Measurements from ENCODE around the gene CTR9.

The CTR9 gene

DNA sequence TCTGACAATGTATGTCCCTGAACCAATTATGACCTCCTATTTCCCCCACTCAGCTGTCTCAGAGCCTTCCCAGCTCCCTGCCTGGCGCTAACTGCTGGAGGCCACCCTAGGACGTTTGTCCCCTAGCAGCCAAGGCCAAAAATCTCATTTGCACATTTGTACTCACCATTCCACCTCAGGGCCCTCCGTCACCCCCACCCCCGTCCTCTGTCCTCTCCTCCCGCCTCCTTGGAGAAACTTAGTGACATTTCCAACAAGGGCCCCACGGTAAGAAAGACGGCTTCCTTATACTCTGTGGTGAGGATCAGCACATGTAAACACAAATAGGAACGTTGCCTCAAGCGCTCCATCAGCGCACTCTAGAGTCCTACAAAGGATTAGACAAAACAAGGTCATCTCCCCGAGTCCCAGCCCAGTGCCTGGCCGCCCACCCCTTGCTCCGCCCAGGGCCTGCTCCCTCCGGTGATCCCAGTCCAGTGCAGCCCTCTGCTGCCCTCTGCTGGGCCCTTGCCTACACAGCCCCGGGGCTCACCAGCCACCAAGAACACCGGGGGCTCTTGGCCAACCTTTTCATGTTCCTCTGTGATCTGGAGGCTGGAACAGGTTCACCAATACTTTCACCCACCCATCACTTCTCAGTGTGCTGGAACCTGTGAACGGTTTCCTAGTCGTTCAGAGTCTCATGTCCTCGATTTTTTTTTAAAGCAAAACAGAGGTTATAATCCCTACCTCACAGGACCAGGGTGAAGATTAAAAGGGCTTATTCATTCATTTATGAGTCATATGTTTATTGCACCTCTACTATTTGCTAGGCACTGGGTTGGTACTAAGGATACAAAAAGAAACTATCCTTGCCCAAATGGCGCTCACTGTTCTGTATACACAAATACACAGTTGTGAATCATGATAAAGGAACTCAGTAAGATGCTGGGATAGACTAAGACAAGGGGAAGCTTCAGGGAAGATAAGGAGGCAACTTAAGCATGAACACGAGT, 15.3 kb upstream of the CTR9 start:
- H3K4me3 ChIP-seq (ENCODE audit: low read depth, low read length), result peak overlapping the region; percentile 32
- DNase-seq (ENCODE audit: low read depth), result peak; percentile 89

DNA sequence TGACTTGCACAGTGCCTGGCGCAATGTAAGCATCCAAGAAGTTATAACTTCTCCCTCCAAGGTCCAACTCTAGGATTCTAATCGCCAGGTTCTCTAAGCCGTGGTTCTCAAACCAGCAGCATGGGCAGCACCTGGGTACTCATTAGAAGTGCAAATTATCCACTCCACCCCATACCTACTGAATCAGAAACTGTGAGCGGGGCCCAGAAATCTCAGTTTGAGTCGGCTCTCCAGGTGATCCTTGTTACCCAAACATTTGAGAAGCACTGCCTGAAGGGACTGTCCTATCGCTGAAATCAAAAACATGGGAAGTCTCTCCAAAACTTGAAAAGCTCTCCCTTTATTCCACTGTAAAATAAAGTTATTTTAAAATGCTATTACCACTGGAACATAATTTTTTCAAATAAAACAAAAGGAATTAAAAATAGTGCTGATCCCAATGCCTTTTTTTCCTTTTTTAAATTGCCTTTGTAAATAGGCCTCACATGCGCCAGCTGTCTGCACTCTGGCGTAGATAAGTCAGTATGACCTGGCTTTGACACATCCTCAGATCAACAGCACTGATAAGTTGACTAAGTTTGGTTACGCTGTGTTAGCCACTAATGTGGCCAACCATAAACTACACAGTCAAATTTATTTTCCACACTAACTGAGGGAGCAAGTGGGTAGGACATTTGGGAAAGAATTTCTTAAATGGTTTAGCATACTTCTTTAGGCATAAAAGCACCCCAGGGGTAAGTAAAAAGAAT, 8.4 kb upstream of the CTR9 start:
- H3K4me3 ChIP-seq (ENCODE audit: low read depth, low read length), result no peak overlapping the region
- no peak for DNase-seq (ENCODE audit: low read depth)

DNA sequence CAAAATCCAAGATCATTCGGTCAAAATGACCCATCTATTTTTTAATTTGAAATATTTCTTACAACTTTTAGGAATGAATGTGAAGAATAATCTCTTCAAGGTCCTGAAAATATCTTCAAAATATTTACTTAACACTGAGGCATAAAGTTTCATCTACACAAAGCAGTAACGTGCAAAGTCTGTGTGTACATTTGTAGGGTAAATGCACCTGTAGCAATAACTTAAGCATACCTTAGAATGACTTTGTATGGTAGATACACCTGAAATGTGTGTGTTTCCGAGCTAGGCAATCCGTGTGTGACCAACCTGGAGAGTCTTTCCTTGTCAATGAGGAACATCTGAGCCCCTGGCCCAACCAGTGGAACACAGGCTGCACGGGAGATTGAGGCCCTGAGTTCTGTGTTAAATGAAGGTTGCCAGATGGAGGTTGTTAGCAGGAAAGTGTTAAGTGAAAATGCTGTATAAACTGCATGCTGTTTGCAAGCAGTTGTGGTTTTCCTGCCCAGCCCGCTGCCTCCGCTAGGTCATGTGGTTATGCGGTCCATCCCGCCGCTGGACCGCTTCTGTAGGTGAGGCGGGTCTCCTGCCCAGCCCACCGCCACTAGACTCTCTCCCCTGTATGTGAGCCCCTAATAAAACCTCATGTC, 7.6 kb upstream of the CTR9 start:
- no peak overlapping the region for H3K4me3 ChIP-seq (ENCODE audit: low read depth, low read length)
- DNase-seq (ENCODE audit: low read depth), result no peak

DNA sequence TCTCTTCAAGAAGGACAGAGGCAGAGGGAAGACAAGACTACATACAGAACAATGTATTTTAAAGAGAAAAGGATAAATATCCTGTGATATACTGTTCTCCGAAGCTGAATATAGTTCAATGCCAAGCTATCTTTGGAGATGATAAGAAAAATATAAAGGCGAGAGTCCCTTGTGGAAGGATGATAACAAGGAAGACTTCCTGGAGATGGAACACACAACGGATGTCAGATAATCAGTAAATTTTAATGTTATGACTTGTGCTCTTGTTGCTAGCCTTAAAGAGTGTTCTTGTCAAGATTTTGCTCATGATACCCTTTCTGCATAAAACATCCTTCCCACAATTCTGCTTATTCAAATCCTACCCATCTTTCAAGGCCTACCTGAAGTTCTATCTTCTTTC, 6.8 kb upstream of the CTR9 start:
- no peak overlapping the region for H3K4me3 ChIP-seq (ENCODE audit: low read depth, low read length)
- DNase-seq (ENCODE audit: low read depth), result no peak

DNA sequence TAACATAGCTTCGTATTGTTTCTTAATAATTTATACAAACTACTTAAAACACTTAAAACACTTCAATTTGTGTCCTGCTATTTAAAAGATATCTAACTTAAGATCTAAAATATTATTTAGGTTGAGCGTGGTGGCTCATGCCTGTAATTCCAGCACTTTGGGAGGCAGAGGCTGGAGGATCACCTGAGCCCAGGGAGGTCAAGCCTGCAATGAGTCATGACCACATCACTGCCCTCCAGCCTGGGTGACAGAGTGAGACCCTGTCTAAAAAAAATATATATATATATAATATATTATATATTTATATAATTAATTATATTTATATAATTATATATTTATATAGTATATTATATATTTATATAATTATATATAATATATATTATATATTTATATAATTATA, 4.2 kb upstream of the CTR9 start:
- DNase-seq (ENCODE audit: low read depth), result no peak
- no peak overlapping the region for H3K4me3 ChIP-seq (ENCODE audit: low read depth, low read length)

DNA sequence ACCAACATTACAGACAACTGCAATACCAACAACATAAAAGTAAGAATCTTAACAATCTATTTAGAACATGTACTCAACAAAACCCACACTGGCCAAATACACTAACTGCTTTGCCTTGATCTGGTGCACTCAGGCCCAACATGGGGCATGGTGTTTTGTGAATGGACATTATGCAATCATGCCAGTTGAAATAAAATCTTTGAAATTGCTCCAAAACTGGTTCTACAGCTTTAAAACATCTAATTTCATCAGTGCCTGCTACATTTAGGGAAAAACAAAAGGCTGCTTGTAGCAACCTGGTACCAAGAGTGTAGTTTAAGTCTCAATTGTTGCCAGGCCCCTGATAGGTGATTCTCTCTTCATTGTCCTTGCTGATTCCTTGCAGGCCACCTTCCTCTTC, 3.3 kb upstream of the CTR9 start:
- no peak for DNase-seq (ENCODE audit: low read depth)
- H3K4me3 ChIP-seq (ENCODE audit: low read depth, low read length), result no peak overlapping the region

DNA sequence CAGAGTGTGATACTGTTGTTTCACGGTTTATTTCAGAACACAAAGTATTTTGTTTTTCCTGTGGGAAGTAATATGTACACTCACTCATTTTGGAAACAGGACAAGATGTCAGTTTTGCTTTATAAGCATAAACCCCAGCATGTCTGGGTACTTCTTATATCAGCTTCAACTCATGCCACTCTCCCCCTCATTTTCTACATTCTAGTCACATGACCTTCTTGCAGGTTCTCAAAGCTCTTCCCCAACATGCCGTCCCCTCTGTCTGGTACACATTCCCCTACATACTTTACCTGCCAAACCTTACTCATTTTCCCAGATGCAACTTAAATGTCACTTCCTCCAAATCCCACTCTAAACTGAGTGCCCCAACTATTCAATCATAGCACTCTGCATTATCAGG, 1.6 kb upstream of the CTR9 start:
- no peak overlapping the region for H3K4me3 ChIP-seq (ENCODE audit: low read depth, low read length)
- DNase-seq (ENCODE audit: low read depth), result no peak

DNA sequence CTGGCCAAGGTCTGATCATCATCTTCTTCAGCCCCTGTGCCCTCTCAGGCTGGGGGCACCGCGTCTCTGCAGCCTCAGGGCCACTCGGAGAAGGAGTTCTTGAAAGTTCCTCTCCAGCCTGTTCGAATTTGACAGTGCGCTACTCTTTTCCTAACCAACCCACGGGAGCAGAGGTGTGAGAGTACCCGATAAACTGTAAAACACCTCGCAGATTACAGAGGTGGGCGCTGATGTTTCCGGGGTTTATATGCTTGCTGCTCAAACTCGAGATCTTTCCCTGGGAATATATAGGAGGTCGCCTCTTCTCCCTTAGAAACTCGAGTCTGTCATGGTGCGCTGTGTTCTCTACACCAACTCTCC, 515 bp downstream of the CTR9 start:
- no peak for DNase-seq (ENCODE audit: low read depth)

DNA sequence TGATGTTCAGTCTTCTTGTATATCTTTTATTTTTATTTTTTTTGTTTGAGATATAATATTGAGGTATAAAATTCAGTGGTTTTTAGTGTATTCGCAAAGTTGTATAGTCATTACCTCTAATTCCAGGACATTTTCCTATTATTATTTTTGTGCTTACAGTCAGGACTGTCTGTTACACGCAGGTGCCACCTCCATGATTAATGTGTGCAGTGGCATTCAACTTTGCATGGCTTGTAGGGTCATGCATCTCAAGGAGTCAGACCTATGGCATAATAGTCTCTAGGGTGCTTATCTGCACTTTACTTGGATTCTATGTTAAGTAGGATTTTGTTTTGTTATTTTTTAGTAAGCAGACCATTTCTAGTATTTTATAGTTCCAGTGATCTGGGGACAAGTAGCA, 1.0 kb downstream of the CTR9 start:
- H3K4me3 ChIP-seq (ENCODE audit: low read depth, low read length), result peak overlapping the region; percentile 96
- no peak for DNase-seq (ENCODE audit: low read depth)

More for the DNA sequence above, 515 bp downstream of the CTR9 start:
- peak overlapping the region; percentile 96 for H3K4me3 ChIP-seq (ENCODE audit: low read depth, low read length)

DNA sequence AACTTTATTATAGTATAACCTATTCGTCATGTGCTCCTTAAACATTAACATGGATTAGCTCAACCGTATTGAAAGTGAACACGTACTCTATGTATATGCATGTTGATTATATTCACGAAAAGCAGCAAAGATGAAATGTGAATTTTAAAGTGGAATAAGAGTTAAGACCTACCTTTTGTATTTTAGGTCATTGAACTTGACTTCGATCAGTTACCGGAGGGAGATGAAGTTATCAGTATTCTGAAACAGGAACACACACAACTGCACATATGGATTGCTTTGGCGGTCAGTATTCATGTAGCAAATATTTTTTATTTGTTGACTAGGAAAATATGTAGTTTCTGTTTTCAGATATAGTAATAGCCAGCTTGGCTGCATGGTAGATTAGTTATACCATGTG, 1.4 kb downstream of the CTR9 start:
- no peak for DNase-seq (ENCODE audit: low read depth)
- H3K4me3 ChIP-seq (ENCODE audit: low read depth, low read length), result peak overlapping the region; percentile 96

DNA sequence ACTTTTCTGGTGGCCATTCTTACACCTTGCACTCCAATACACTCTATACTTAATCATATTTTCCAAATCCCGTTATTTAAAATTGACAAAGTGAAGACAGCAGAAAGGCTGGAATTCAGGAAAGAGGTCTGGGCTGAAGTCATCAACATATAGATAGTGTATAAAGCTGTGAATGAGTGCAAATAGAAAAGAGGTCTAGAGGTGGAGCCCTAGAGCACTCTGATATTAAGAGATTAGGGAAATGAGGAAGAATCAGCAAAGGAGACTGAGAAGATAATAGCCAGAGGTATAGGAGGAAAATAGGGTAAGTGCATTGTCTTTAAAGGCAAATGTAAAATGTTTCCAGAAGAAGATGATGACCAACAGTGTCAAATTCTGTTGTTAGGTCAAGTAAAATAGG, 7.9 kb downstream of the CTR9 start:
- H3K4me3 ChIP-seq (ENCODE audit: low read depth, low read length), result no peak overlapping the region
- DNase-seq (ENCODE audit: low read depth), result no peak

DNA sequence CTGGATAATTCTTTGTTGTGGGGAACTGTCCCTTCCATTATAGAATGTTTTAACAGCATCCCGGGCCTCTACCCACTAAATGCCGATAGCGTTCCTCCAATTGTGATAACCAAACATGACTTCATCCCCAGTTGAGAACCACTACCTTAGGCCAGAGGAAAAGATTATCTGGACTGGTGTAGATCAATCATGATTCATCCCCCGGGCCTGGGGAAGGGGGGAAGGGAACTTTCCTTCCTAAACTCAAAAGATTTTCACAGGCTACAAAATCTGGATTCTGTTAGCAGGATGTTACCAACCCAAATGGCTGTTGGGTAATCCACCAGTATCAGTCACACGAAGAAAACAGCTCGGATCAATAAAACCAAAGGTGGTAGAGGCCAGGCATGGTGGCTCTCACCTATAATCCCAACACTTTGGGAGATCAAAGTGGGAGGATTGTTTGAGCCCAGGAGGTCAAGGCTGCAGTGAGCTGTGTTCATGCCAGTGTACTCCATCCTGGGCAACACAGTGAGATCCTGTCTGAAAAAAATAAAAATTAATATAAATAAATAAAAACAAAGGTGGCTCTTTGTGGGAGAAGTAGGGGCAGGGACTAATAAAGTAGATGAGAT, 10.1 kb downstream of the CTR9 start:
- DNase-seq (ENCODE audit: low read depth), result no peak
- H3K4me3 ChIP-seq (ENCODE audit: low read depth, low read length), result no peak overlapping the region

DNA sequence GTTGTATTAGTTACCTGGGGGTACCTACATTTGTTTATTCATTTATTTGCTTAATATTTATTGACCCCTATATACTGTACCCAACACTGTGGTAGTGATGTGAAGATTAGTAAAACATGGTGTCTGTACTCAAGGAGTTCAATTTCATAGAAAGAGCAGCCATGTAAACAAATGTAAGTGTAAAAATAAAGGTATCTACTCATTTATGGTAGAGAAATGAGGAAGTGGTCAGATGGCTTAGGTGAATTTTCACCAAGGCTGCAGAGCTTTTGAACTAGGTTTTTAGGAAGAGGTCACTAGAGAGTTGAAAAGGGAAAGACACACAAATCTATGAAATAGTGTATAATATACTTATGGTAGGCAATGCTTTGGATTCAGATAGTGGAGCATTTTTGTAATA, 11.1 kb downstream of the CTR9 start:
- DNase-seq (ENCODE audit: low read depth), result no peak
- H3K4me3 ChIP-seq (ENCODE audit: low read depth, low read length), result no peak overlapping the region

DNA sequence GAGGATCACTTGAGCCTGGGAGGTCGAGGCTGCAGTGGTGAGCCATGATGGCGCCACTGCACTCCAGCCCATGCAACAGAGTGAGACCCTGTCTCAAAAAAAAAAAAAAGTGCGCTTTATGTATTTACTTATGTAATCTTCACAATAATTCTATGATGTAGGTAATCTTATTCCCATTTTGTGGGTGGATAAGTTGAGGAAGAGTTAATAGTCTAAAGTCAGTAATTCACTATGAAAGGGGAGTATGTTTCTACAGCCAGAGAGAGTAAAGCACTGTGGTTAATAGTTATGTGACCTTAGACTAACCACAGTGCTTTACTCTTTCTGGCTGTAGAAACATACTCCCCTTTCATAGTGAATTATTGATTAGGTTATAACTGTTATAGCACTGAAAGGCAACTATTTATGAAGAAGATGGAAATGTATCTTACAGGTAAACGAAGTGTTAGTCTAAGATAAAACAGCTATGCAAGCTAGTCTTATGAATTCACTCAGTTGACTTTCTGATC, 11.9 kb downstream of the CTR9 start:
- DNase-seq (ENCODE audit: low read depth), result no peak
- no peak overlapping the region for H3K4me3 ChIP-seq (ENCODE audit: low read depth, low read length)

DNA sequence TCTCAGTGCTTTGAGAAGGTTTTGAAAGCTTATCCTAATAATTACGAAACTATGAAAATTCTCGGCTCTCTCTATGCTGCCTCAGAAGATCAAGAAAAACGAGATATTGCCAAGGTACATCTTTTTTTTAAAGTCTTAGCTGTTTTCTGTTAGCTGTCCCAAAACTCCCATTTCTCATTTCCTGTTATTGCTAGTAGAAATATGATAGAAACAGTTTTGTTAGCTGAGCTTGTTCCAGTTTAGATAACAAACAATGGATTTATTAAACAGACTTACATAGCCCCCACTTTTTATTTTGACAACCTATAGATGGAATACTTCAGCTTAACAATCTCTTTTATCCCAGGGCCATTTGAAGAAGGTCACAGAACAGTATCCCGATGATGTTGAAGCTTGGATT, 12.7 kb downstream of the CTR9 start:
- H3K4me3 ChIP-seq (ENCODE audit: low read depth, low read length), result no peak overlapping the region
- DNase-seq (ENCODE audit: low read depth), result no peak

DNA sequence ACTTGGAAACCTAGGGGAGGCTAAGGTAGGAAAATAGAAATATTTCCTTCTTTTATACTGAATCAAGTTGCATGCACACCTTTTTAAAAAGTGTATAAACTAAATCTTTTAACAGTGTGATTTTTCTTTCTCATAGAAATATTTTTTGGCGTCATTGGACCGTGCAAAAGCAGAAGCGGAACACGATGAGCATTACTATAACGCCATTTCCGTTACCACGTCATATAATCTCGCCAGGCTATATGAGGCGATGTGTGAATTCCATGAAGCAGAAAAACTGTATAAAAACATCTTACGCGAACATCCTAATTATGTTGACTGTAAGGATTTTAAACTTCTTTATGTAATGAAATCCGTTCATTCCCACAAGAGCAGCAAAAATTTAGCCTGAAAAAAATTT, 13.4 kb downstream of the CTR9 start:
- DNase-seq (ENCODE audit: low read depth), result no peak
- no peak overlapping the region for H3K4me3 ChIP-seq (ENCODE audit: low read depth, low read length)

DNA sequence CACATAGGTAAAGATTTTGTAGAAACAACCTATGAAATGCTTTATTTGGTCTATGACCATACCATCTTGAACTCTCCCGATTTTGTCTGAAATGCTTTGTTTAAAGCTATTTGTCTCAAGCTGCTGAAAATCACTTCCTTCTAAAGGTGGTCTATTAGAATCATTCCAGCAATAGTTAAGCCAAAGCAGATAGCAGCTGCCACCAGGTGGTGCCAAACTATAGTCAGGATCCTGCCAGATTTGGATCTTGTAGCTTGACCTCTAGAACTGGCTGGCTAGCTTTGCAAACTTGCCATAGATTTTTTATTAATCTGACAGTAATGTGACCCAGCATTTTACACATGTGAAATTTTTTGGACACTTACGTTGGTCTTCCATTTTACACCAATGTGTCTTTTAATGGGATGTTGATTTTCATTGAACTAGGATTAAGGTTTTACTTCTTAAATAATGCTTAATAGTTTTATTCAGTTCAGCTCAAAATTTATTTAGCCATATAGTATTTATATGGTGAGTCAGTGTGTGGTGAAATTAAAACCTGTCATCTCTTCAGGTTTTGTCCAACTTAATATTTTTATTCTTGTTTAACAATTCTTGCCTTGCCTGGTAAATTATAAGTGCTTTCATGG, 19.7 kb downstream of the CTR9 start:
- no peak for DNase-seq (ENCODE audit: low read depth)

DNA sequence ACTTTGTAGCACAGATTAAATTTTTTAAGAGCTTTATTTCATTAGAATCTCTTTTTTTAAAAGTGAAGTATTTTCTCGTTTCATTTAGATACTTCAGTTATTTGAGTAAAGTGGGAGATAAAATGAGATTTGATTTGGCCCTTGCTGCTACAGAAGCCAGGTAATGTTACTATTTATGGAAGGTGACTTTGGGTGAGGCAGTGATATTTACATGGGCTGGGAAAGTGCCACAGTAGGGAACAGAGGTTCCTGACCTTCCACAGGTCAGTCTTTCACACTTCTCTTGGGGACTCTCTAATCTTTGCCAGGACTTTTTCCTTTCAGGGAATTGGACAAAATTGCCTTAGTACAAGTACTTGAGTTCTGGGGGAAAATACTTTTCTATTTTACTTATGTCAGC, 20.4 kb downstream of the CTR9 start:
- DNase-seq (ENCODE audit: low read depth), result no peak
- no peak overlapping the region for H3K4me3 ChIP-seq (ENCODE audit: low read depth, low read length)

More for the DNA sequence above, 19.7 kb downstream of the CTR9 start:
- H3K4me3 ChIP-seq (ENCODE audit: low read depth, low read length), result no peak overlapping the region

DNA sequence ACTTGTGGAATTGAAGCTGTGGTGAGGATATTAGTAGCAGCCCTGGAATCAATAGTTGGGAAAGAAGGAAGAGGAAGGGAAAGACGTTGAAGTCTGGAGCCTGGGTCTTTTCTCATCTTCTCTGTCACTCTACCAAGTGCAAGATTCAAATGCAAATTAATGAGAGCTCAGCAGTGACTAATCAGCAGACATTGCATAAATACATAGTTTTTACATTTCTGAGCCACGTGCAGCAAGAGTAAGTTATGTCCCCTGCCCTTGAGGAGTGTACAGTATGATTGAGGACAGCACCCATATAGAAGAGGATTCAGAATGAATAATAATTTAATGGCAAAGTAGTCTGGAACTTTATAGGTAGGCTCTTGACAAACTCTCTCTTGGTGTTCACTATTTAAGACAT, 23.8 kb downstream of the CTR9 start:
- no peak overlapping the region for H3K4me3 ChIP-seq (ENCODE audit: low read depth, low read length)
- no peak for DNase-seq (ENCODE audit: low read depth)

Measured in skeletal muscle cell (primary cell).